Mesenchymal stem cell (in vitro differentiated cells and primary cell): Measurements from ENCODE around the gene ZNF785.
A peak's percentile ranks its signal among the peaks of the same experiment; 100 is the strongest.

Source experiments
- DNase-seq: peaks from one replicate; pipeline ENCODE4 v3.0.0-alpha.2; 2013
- H2AFZ ChIP-seq: one replicate; pipeline ENCODE4 v1.6.1; 2013; ENCODE audit warnings: low read depth, mild to moderate bottlenecking, control low read depth, inconsistent platforms, low read length, moderate library complexity
- H2AK5ac ChIP-seq: 2 replicates; pipeline ENCODE4 v1.6.1; 2013; ENCODE audit warnings: low read length, moderate library complexity, mild to moderate bottlenecking, inconsistent platforms; ENCODE audit not compliant: severe bottlenecking
- H2BK120ac ChIP-seq: one replicate; pipeline ENCODE4 v1.6.1; 2013; ENCODE audit warnings: low read depth, mild to moderate bottlenecking, inconsistent platforms, low read length, moderate library complexity
- H2BK12ac ChIP-seq, 2 experiments: one replicate each; pipeline ENCODE4 v1.6.1; 2013; ENCODE audit warnings: inconsistent platforms in 2 of 2, low read length in 2 of 2, mild to moderate bottlenecking in 2 of 2, moderate library complexity in 2 of 2, control low read depth in 1 of 2
- H2BK15ac ChIP-seq: one replicate; pipeline ENCODE4 v1.6.1; 2013; ENCODE audit warnings: mild to moderate bottlenecking, low read depth, inconsistent platforms; ENCODE audit not compliant: poor library complexity, severe bottlenecking
- H2BK5ac ChIP-seq: 2 replicates; pipeline ENCODE4 v1.6.1; 2013; ENCODE audit warnings: low read depth, mild to moderate bottlenecking, low read length, control low read depth, inconsistent platforms; ENCODE audit not compliant: poor library complexity, severe bottlenecking
- H3K14ac ChIP-seq, 2 experiments: one replicate each; pipeline ENCODE4 v1.6.1; 2013; ENCODE audit warnings: inconsistent platforms in 2 of 2, low read length in 2 of 2, control low read depth in 1 of 2, mild to moderate bottlenecking in 1 of 2, moderate library complexity in 1 of 2
- H3K18ac ChIP-seq, 2 experiments: one replicate each; pipeline ENCODE4 v1.6.1; 2013; ENCODE audit warnings: inconsistent platforms in 2 of 2, low read length in 2 of 2, control low read depth in 1 of 2, low read depth in 1 of 2, mild to moderate bottlenecking in 1 of 2
- H3K23ac ChIP-seq, 2 experiments: one replicate each; pipeline ENCODE4 v1.6.1; 2013; ENCODE audit warnings: inconsistent platforms in 2 of 2, low read length in 2 of 2, mild to moderate bottlenecking in 2 of 2, moderate library complexity in 2 of 2, control low read depth in 1 of 2
- H3K27ac ChIP-seq: 2 replicates; pipeline ENCODE4 v1.5.1; 2013; ENCODE audit warnings: mild to moderate bottlenecking, moderate library complexity, low read length, control low read depth, inconsistent platforms; ENCODE audit not compliant: poor library complexity, severe bottlenecking
- H3K27me3 ChIP-seq, 2 experiments: 2 replicates each; pipeline versions ENCODE4 v1.6.1 to v1.7.0; 2013; ENCODE audit warnings: low read length in 2 of 2, mild to moderate bottlenecking in 2 of 2, moderate library complexity in 2 of 2, control low read depth in 1 of 2, inconsistent platforms in 1 of 2; ENCODE audit not compliant: control insufficient read depth in 1 of 2, insufficient read depth in 1 of 2
- H3K36me3 ChIP-seq, 2 experiments: 2 replicates each; pipeline versions ENCODE4 v1.6.1 to v1.7.0; 2013; ENCODE audit warnings: low read length in 2 of 2, control low read depth in 1 of 2, inconsistent platforms in 1 of 2, low read depth in 1 of 2, mild to moderate bottlenecking in 1 of 2; ENCODE audit not compliant: insufficient read depth in 2 of 2, control insufficient read depth in 1 of 2
- H3K4ac ChIP-seq, 2 experiments: one replicate each; pipeline ENCODE4 v1.6.1; 2013; ENCODE audit warnings: inconsistent platforms in 2 of 2, low read length in 2 of 2, mild to moderate bottlenecking in 2 of 2, moderate library complexity in 2 of 2, control low read depth in 1 of 2, low read depth in 1 of 2
- H3K4me1 ChIP-seq: 2 replicates; pipeline ENCODE4 v1.6.1; 2013; ENCODE audit warnings: low read depth, low read length, control low read depth; ENCODE audit not compliant: control insufficient read depth, insufficient read depth
- H3K4me2 ChIP-seq: 2 replicates; pipeline ENCODE4 v1.6.1; 2013; ENCODE audit warnings: low read length, mild to moderate bottlenecking, inconsistent platforms; ENCODE audit not compliant: poor library complexity, severe bottlenecking
- H3K4me3 ChIP-seq, 2 experiments: 2 replicates each; pipeline versions ENCODE4 v1.5.1 to v1.7.0; 2013; ENCODE audit warnings: low read length in 2 of 2, mild to moderate bottlenecking in 2 of 2, control low read depth in 1 of 2, low read depth in 1 of 2; ENCODE audit not compliant: insufficient read depth in 1 of 2
- H3K79me1 ChIP-seq: replicated peaks from 2 replicates; pipeline ENCODE4 v1.6.1; 2013; ENCODE audit warnings: mild to moderate bottlenecking, control low read depth, low read length, inconsistent platforms; ENCODE audit not compliant: poor library complexity, severe bottlenecking
- H3K9ac ChIP-seq: 2 replicates; pipeline ENCODE4 v1.7.0; 2013; ENCODE audit warnings: mild to moderate bottlenecking, low read length, moderate library complexity
- H3K9me3 ChIP-seq: 2 replicates; pipeline ENCODE4 v1.7.0; 2013; ENCODE audit warnings: mild to moderate bottlenecking, low read length; ENCODE audit not compliant: control insufficient read depth
- H4K8ac ChIP-seq: one replicate; pipeline ENCODE4 v1.6.1; 2013; ENCODE audit warnings: inconsistent platforms, mild to moderate bottlenecking, low read length, moderate library complexity
- H4K91ac ChIP-seq: one replicate; pipeline ENCODE4 v1.6.1; 2013; ENCODE audit warnings: mild to moderate bottlenecking, low read length, inconsistent platforms
- WGBS: methylation state at CpG from one replicate; pipeline ENCODE4 v1.1.7; 2013; ENCODE audit warnings: mixed read lengths; 5-methylcytosine and 5-hydroxymethylcytosine counted together

ZNF785 gene

GRCh38 chr16:30601966-30602365, 16.5 kb upstream of the ZNF785 start:
- H3K23ac ChIP-seq, result no peak overlapping the region
- no peaks in the 10 kb centered on the region for H3K4me1 ChIP-seq
- H2AFZ ChIP-seq, result no peak overlapping the region
- no peak for DNase-seq
- no peak overlapping the region for H3K4me3 ChIP-seq
- peak overlapping the region; percentile 43 for H3K9ac ChIP-seq
- H2BK5ac ChIP-seq, result no peak overlapping the region
- no peaks in the 10 kb centered on the region for H3K9me3 ChIP-seq
- no peak overlapping the region for H3K27ac ChIP-seq
- no peak overlapping the region for H2AK5ac ChIP-seq
- H3K18ac ChIP-seq, result no peak overlapping the region
- H3K4ac ChIP-seq, result no peak overlapping the region
- H4K91ac ChIP-seq, result no peak overlapping the region
- no peak overlapping the region for H2BK120ac ChIP-seq
- no peak overlapping the region for H4K8ac ChIP-seq
- no peak overlapping the region for H3K14ac ChIP-seq
- no peak overlapping the region for H2BK12ac ChIP-seq
- H3K27me3 ChIP-seq, result no peaks in the 10 kb centered on the region
- WGBS, result 94% methylated on average over 2 of the region's 4 CpGs
- H3K36me3 ChIP-seq, result peaks cover 32 to 33% of the 10 kb centered on the region in 2 experiments
- no peak overlapping the region for H3K4me2 ChIP-seq
- peaks cover 18% of the 10 kb centered on the region for H3K79me1 ChIP-seq
- no peak overlapping the region for H2BK15ac ChIP-seq

- Histone ChIP-seq H3K9me3 (no peaks in the 10 kb centered on the region), H2AK5ac (no peak overlapping the region), H3K79me1 (peaks cover 15% of the 10 kb centered on the region), H2BK120ac (no peak overlapping the region), H3K4me3 (no peak overlapping the region), H3K27ac (no peak overlapping the region), H3K36me3 (peaks cover 23 to 31% of the 10 kb centered on the region in 2 experiments), H3K14ac (no peak overlapping the region), H3K27me3 (no peaks in the 10 kb centered on the region), H4K8ac (no peak overlapping the region), H3K4me2 (no peak overlapping the region), H2BK5ac (no peak overlapping the region), H2BK15ac (no peak overlapping the region), H2AFZ (no peak overlapping the region), H4K91ac (no peak overlapping the region), H3K18ac (no peak overlapping the region), H2BK12ac (no peak overlapping the region), H3K23ac (no peak overlapping the region), H3K4ac (no peak overlapping the region), H3K4me1 (no peaks in the 10 kb centered on the region), H3K9ac (no peak overlapping the region)
- WGBS, result 99% methylated on average over 2 of the region's 2 CpGs
- no peak for DNase-seq
Observed at GRCh38 chr16:30600929-30601328, 15.4 kb upstream of the ZNF785 start.

GRCh38 chr16:30600215-30600614, 14.7 kb upstream of the ZNF785 start:
- WGBS, result 100% methylated on average over 3 of the region's 3 CpGs
- Histone ChIP-seq H2BK5ac (no peak overlapping the region), H3K14ac (no peak overlapping the region), H2BK15ac (no peak overlapping the region), H3K4ac (no peak overlapping the region), H3K27me3 (no peaks in the 10 kb centered on the region), H4K8ac (no peak overlapping the region), H3K9ac (no peak overlapping the region), H3K4me2 (no peak overlapping the region), H3K36me3 (peaks cover 19 to 25% of the 10 kb centered on the region in 2 experiments), H3K4me3 (no peak overlapping the region), H2BK120ac (no peak overlapping the region), H3K79me1 (peaks cover 14% of the 10 kb centered on the region), H4K91ac (no peak overlapping the region), H2AK5ac (no peak overlapping the region), H3K9me3 (no peaks in the 10 kb centered on the region), H2AFZ (no peak overlapping the region), H3K27ac (no peak overlapping the region), H2BK12ac (no peak overlapping the region), H3K18ac (no peak overlapping the region), H3K23ac (no peak overlapping the region), H3K4me1 (no peaks in the 10 kb centered on the region)
- no peak for DNase-seq

GRCh38 chr16:30592871-30593270, 7.4 kb upstream of the ZNF785 start:
- Histone ChIP-seq H3K4me2 (no peak overlapping the region), H2BK15ac (no peak overlapping the region), H3K9ac (no peak overlapping the region), H3K27me3 (no peaks in the 10 kb centered on the region), H3K4me1 (no peaks in the 10 kb centered on the region), H4K8ac (no peak overlapping the region), H3K9me3 (no peaks in the 10 kb centered on the region), H2AK5ac (no peak overlapping the region), H4K91ac (no peak overlapping the region), H3K36me3 (no peaks in the 10 kb centered on the region), H3K79me1 (no peaks in the 10 kb centered on the region), H2AFZ (no peak overlapping the region), H3K4ac (no peak overlapping the region), H3K4me3 (no peak overlapping the region), H3K23ac (no peak overlapping the region), H2BK120ac (no peak overlapping the region), H2BK5ac (no peak overlapping the region), H3K14ac (no peak overlapping the region), H2BK12ac (no peak overlapping the region), H3K27ac (no peak overlapping the region), H3K18ac (no peak overlapping the region)
- WGBS, result 96% methylated on average over 3 of the region's 4 CpGs
- no peak for DNase-seq
